Astrocyte (in vitro differentiated cells and primary cell): Measurements from ENCODE around the gene SLC13A1. TPM values are rescaled to one million over a fixed set of nuclear protein-coding genes. Genes with fewer than 3 reads are reported as not detected.

Source experiments
- DNase-seq: peaks from one replicate; pipeline ENCODE4 v3.0.0-alpha.2; 2010; ENCODE audit warnings: low read depth
- FAIRE-seq: peaks from 2 replicates; lab custom pipeline; 2011; peaks lifted over from hg19 to GRCh38; lab: Jason Lieb, UNC
- H2AFZ ChIP-seq: 2 replicates; pipeline ENCODE4 v1.6.0; 2012; ENCODE audit warnings: low read depth, low read length, inconsistent platforms
- H3K27ac ChIP-seq: 2 replicates; pipeline ENCODE4 v1.5.1; 2011; ENCODE audit warnings: low read depth, low read length, inconsistent platforms
- H3K27me3 ChIP-seq: 2 replicates; pipeline ENCODE4 v1.6.0; 2011; ENCODE audit warnings: low read length, inconsistent platforms; ENCODE audit not compliant: insufficient read depth
- H3K36me3 ChIP-seq: 2 replicates; pipeline ENCODE4 v1.5.1; 2011; ENCODE audit warnings: low read length, inconsistent platforms; ENCODE audit not compliant: insufficient read depth
- H3K4me1 ChIP-seq: 2 replicates; pipeline ENCODE4 v1.5.1; 2011; ENCODE audit warnings: low read length, inconsistent platforms; ENCODE audit not compliant: insufficient read depth
- H3K4me2 ChIP-seq: 2 replicates; pipeline ENCODE4 v1.6.0; 2012; ENCODE audit warnings: low read length, inconsistent platforms
- H3K4me3 ChIP-seq: 2 replicates; pipeline ENCODE4 v1.5.1; 2011; ENCODE audit warnings: low read depth, mild to moderate bottlenecking, low read length, inconsistent platforms; ENCODE audit not compliant: insufficient read depth
- H3K79me2 ChIP-seq: 2 replicates; pipeline ENCODE4 v1.6.0; 2012; ENCODE audit warnings: mild to moderate bottlenecking, low read length, inconsistent platforms; ENCODE audit not compliant: insufficient read depth
- H3K9ac ChIP-seq: 2 replicates; pipeline ENCODE4 v1.6.0; 2012; ENCODE audit warnings: mild to moderate bottlenecking, low read length, inconsistent platforms
- H3K9me3 ChIP-seq: 2 replicates; pipeline ENCODE4 v1.5.1; 2012; ENCODE audit warnings: low read depth, mild to moderate bottlenecking, low read length, inconsistent platforms; ENCODE audit not compliant: insufficient read depth
- H4K20me1 ChIP-seq: 2 replicates; pipeline ENCODE4 v1.6.0; 2012; ENCODE audit warnings: low read length, inconsistent platforms; ENCODE audit not compliant: insufficient read depth
- H3K27ac Mint-ChIP-seq: one replicate; pipeline ENCODE4 v1.8.0; 2021; ENCODE audit warnings: mild to moderate bottlenecking, mixed read lengths; ENCODE audit not compliant: unreplicated experiment
- H3K27me3 Mint-ChIP-seq: one replicate; pipeline ENCODE4 v1.8.0; 2021; ENCODE audit warnings: low read depth, mixed read lengths; ENCODE audit not compliant: unreplicated experiment
- H3K36me3 Mint-ChIP-seq: one replicate; pipeline ENCODE4 v1.8.0; 2021; ENCODE audit warnings: low read depth, mixed read lengths; ENCODE audit not compliant: unreplicated experiment
- H3K4me1 Mint-ChIP-seq: one replicate; pipeline ENCODE4 v1.8.0; 2021; ENCODE audit warnings: low read depth, mixed read lengths; ENCODE audit not compliant: unreplicated experiment
- H3K4me3 Mint-ChIP-seq: one replicate; pipeline ENCODE4 v1.8.0; 2021; ENCODE audit warnings: mild to moderate bottlenecking, moderate library complexity, mixed read lengths; ENCODE audit not compliant: unreplicated experiment
- H3K9me3 Mint-ChIP-seq: one replicate; pipeline ENCODE4 v1.8.0; 2021; ENCODE audit warnings: mild to moderate bottlenecking, mixed read lengths; ENCODE audit not compliant: unreplicated experiment
- EZH2 ChIP-seq: IDR thresholded peaks from 2 replicates; pipeline ENCODE4 v1.6.1; 2012; ENCODE audit warnings: mild to moderate bottlenecking, low read length, inconsistent platforms; ENCODE audit not compliant: insufficient read depth
- total RNA-seq: library from RNA; stranded (reverse); gene quantifications from 2 replicates; pipeline ENCODE4 v1.2.1, GENCODE V29; 2021
- TF ChIP-seq, protein P1 (sequence below): IDR thresholded peaks from 2 replicates; pipeline ENCODE4 v1.5.1; 2011; ENCODE audit warnings: low read depth, mild to moderate bottlenecking, inconsistent platforms, low read length, moderate library complexity; ENCODE audit not compliant: insufficient read depth

The SLC13A1 gene
- total RNA-seq, 1 donor from 2014 or later: not detected

DNA sequence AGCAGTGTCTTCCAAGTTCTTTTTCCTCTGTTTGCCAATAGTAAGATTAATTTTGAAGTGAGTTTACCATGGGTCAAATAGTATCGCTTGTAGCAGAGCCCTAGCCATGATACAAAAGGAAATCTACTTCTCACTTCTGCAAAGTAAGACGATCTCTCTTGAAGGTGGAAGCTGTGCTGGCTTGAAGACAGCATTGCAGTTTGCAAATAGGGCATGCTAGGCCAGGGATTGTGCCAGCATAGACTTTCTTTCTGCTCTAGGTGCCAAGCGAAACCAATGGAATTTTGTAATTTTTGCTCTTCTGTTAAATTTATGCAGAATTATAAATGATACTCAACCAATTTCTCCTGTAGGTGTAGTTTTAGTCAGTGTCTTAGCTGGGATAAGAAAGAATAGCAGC is 74.5 kb downstream of the SLC13A1 start:
- Histone ChIP-seq H4K20me1 (no peaks in the 10 kb centered on the region), H3K4me1 (peaks cover 4% of the 10 kb centered on the region), H3K27me3 (no peaks in the 10 kb centered on the region), H3K4me3 (no peak overlapping the region), H3K4me2 (no peak overlapping the region), H3K9me3 (no peaks in the 10 kb centered on the region), H2AFZ (no peak overlapping the region), H3K9ac (no peak overlapping the region), H3K36me3 (no peaks in the 10 kb centered on the region), H3K27ac (no peak overlapping the region), H3K79me2 (no peaks in the 10 kb centered on the region)
- Mint-ChIP-seq H3K9me3 (no peaks in the 10 kb centered on the region), H3K4me3 (no peak overlapping the region), H3K27ac (no peak overlapping the region), H3K36me3 (no peaks in the 10 kb centered on the region), H3K4me1 (peaks cover 21% of the 10 kb centered on the region), H3K27me3 (no peaks in the 10 kb centered on the region)
- TF ChIP-seq EZH2: no peak
- TF ChIP-seq, protein P1, sequence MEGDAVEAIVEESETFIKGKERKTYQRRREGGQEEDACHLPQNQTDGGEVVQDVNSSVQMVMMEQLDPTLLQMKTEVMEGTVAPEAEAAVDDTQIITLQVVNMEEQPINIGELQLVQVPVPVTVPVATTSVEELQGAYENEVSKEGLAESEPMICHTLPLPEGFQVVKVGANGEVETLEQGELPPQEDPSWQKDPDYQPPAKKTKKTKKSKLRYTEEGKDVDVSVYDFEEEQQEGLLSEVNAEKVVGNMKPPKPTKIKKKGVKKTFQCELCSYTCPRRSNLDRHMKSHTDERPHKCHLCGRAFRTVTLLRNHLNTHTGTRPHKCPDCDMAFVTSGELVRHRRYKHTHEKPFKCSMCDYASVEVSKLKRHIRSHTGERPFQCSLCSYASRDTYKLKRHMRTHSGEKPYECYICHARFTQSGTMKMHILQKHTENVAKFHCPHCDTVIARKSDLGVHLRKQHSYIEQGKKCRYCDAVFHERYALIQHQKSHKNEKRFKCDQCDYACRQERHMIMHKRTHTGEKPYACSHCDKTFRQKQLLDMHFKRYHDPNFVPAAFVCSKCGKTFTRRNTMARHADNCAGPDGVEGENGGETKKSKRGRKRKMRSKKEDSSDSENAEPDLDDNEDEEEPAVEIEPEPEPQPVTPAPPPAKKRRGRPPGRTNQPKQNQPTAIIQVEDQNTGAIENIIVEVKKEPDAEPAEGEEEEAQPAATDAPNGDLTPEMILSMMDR: no peak
- FAIRE-seq (no peak), DNase-seq (no peak)

DNA sequence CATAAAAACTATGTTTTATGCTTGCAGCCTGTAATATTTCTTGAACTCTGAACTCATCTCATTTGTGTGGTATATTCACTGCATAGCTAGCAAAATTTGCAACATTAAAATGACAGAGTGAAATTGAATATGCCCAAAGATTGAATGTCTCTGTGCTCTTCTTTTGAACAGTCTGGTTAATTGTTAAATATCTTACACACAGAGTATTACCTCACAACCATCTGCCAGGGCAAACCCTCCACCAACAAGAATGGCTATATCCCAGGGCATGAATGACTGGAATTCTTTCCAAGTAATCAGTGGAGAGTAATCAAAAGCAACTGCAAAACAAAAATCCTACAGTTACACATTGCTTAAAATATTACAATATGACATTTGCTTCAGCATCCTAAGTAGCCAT is 76.9 kb downstream of the SLC13A1 start:
- Histone ChIP-seq H3K27me3 (no peaks in the 10 kb centered on the region), H3K36me3 (no peaks in the 10 kb centered on the region), H3K9me3 (no peaks in the 10 kb centered on the region), H3K9ac (no peak overlapping the region), H4K20me1 (no peaks in the 10 kb centered on the region), H3K27ac (no peak overlapping the region), H3K4me2 (no peak overlapping the region), H3K4me1 (peaks cover 6% of the 10 kb centered on the region), H3K4me3 (no peak overlapping the region), H3K79me2 (no peaks in the 10 kb centered on the region), H2AFZ (no peak overlapping the region)
- DNase-seq (no peak), FAIRE-seq (no peak)
- Mint-ChIP-seq H3K4me1 (peaks cover 37% of the 10 kb centered on the region), H3K27ac (no peak overlapping the region), H3K36me3 (no peaks in the 10 kb centered on the region), H3K27me3 (no peaks in the 10 kb centered on the region), H3K4me3 (no peak overlapping the region), H3K9me3 (no peaks in the 10 kb centered on the region)
- no peak for TF ChIP-seq EZH2
- TF ChIP-seq, protein P1: no peak

DNA sequence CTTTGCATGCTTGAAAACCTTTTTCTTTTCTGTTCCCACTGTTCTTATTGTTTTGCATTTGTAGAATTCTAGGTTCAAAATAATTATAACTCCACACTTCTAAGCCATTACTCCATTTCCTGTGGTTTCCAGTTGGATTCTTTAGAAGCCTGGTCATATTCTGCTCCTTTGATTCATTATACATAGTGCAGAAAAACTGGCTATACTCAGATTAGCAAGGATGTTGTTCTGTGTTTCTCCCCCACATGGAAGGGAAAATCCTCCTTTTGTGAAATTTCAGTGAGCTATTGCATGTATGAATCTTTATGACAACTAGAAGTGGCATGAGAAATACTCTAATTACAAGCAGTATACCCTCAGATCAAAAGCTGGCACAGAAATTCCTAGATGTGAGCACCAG is 79.5 kb downstream of the SLC13A1 start:
- no peak for FAIRE-seq
- no peaks in the 10 kb centered on the region for H3K79me2 ChIP-seq
- DNase-seq: peak; percentile 57
- no peaks in the 10 kb centered on the region for H3K27me3 ChIP-seq
- H3K27ac Mint-ChIP-seq: peak overlapping the region; percentile 95
- H3K36me3 ChIP-seq: no peaks in the 10 kb centered on the region
- H3K9me3 ChIP-seq: no peaks in the 10 kb centered on the region
- H3K27ac ChIP-seq: no peak overlapping the region
- H3K4me2 ChIP-seq: peak overlapping the region; percentile 74
- TF ChIP-seq EZH2: no peak
- TF ChIP-seq, protein P1: no peak
- H3K4me1 ChIP-seq: peaks cover 6% of the 10 kb centered on the region
- H3K4me1 Mint-ChIP-seq: peaks cover 37% of the 10 kb centered on the region
- no peak overlapping the region for H3K4me3 Mint-ChIP-seq
- no peaks in the 10 kb centered on the region for H3K27me3 Mint-ChIP-seq
- no peaks in the 10 kb centered on the region for H3K36me3 Mint-ChIP-seq
- no peak overlapping the region for H3K4me3 ChIP-seq
- H2AFZ ChIP-seq: no peak overlapping the region
- H3K9me3 Mint-ChIP-seq: no peaks in the 10 kb centered on the region
- H3K9ac ChIP-seq: no peak overlapping the region
- H4K20me1 ChIP-seq: no peaks in the 10 kb centered on the region
